ENCODE measurements around the gene KCNA1.

KCNA1 gene

GRCh38 chr12:4943938-4944284, 34.2 kb downstream of the KCNA1 start:
- H2BK120ac ChIP-seq (ENCODE audit: insufficient read depth, low read length, poor library complexity) = no peak overlapping the region
- H4K91ac ChIP-seq (ENCODE audit: low read depth, low read length) = no peak overlapping the region
- no peaks in the 10 kb centered on the region for H3K79me1 ChIP-seq (ENCODE audit: low read length)
- no peaks in the 10 kb centered on the region for H3K27me3 ChIP-seq (ENCODE audit: insufficient read depth, low read length)
- H3K36me3 ChIP-seq (ENCODE audit: control insufficient read depth in 1 of 2, insufficient read depth in 2 of 2, low read length in 2 of 2) = no peaks in the 10 kb centered on the region
- no peak overlapping the region for H3K23ac ChIP-seq (ENCODE audit: low read length)
- no peaks in the 10 kb centered on the region for H3K79me2 ChIP-seq (ENCODE audit: control insufficient read depth, insufficient read depth, low read length, poor library complexity)
- no CpG with 5 or more reads among the region's 4 CpGs for WGBS (ENCODE audit: extremely low coverage, insufficient coverage, insufficient read length)
- no peak for DNase-seq
- no peaks in the 10 kb centered on the region for H3K4me1 ChIP-seq (ENCODE audit: control insufficient read depth in 1 of 2, insufficient read depth in 2 of 2, low read length in 2 of 2)
- H3K4me2 ChIP-seq (ENCODE audit: low read length) = no peak overlapping the region
- no peak overlapping the region for H3K14ac ChIP-seq (ENCODE audit: low read length)
- H2BK5ac ChIP-seq (ENCODE audit: low read depth, low read length, poor library complexity) = no peak overlapping the region
- H3K9me3 ChIP-seq (ENCODE audit: insufficient read depth, low read depth, low read length) = peaks cover under 1% of the 10 kb centered on the region
- no peak overlapping the region for H3K18ac ChIP-seq (ENCODE audit: low read length)
- H4K8ac ChIP-seq (ENCODE audit: low read depth, low read length) = no peak overlapping the region
- no peak overlapping the region for H3K27ac ChIP-seq (ENCODE audit: low read depth, low read length)
- no peak overlapping the region for H4K12ac ChIP-seq (ENCODE audit: low read depth, low read length)
- H3K9ac ChIP-seq (ENCODE audit: low read length) = no peak overlapping the region
- H3K4ac ChIP-seq (ENCODE audit: low read depth, low read length) = no peak overlapping the region
- no peak overlapping the region for H3K4me3 ChIP-seq (ENCODE audit: low read depth, low read length)
- H2AK5ac ChIP-seq (ENCODE audit: low read length) = no peak overlapping the region
- no peak overlapping the region for H2BK12ac ChIP-seq (ENCODE audit: low read length)
- no peak overlapping the region for H2AFZ ChIP-seq (ENCODE audit: insufficient read depth, low read length, poor library complexity)

GRCh38 chr12:4947253-4947652, 37.5 kb downstream of the KCNA1 start:
- H3K18ac ChIP-seq (ENCODE audit: low read length) = no peak overlapping the region
- no peak overlapping the region for H4K12ac ChIP-seq (ENCODE audit: low read depth, low read length)
- H4K91ac ChIP-seq (ENCODE audit: low read depth, low read length) = no peak overlapping the region
- H3K9ac ChIP-seq (ENCODE audit: low read length) = no peak overlapping the region
- H2BK12ac ChIP-seq (ENCODE audit: low read length) = no peak overlapping the region
- H3K27ac ChIP-seq (ENCODE audit: low read depth, low read length) = no peak overlapping the region
- no peak overlapping the region for H3K23ac ChIP-seq (ENCODE audit: low read length)
- DNase-seq = no peak
- no peak overlapping the region for H3K14ac ChIP-seq (ENCODE audit: low read length)
- H3K36me3 ChIP-seq (ENCODE audit: control insufficient read depth in 1 of 2, insufficient read depth in 2 of 2, low read length in 2 of 2) = no peaks in the 10 kb centered on the region
- H3K4me1 ChIP-seq (ENCODE audit: control insufficient read depth in 1 of 2, insufficient read depth in 2 of 2, low read length in 2 of 2) = no peaks in the 10 kb centered on the region
- H3K9me3 ChIP-seq (ENCODE audit: insufficient read depth, low read depth, low read length) = no peaks in the 10 kb centered on the region
- no peak overlapping the region for H2AFZ ChIP-seq (ENCODE audit: insufficient read depth, low read length, poor library complexity)
- no peaks in the 10 kb centered on the region for H3K79me1 ChIP-seq (ENCODE audit: low read length)
- no peak overlapping the region for H2BK120ac ChIP-seq (ENCODE audit: insufficient read depth, low read length, poor library complexity)
- H3K27me3 ChIP-seq (ENCODE audit: insufficient read depth, low read length) = no peaks in the 10 kb centered on the region
- no peak overlapping the region for H2AK5ac ChIP-seq (ENCODE audit: low read length)
- no peak overlapping the region for H3K4ac ChIP-seq (ENCODE audit: low read depth, low read length)
- H3K4me3 ChIP-seq (ENCODE audit: low read depth, low read length) = no peak overlapping the region
- no peaks in the 10 kb centered on the region for H3K79me2 ChIP-seq (ENCODE audit: control insufficient read depth, insufficient read depth, low read length, poor library complexity)
- no peak overlapping the region for H3K4me2 ChIP-seq (ENCODE audit: low read length)
- H4K8ac ChIP-seq (ENCODE audit: low read depth, low read length) = no peak overlapping the region
- no peak overlapping the region for H2BK5ac ChIP-seq (ENCODE audit: low read depth, low read length, poor library complexity)
- WGBS (ENCODE audit: extremely low coverage, insufficient coverage, insufficient read length) = no CpG with 5 or more reads among the region's 12 CpGs

- Histone ChIP-seq H2AK5ac (ENCODE audit: low read length) (no peak overlapping the region), H3K36me3 (ENCODE audit: control insufficient read depth in 1 of 2, insufficient read depth in 2 of 2, low read length in 2 of 2) (no peaks in the 10 kb centered on the region), H2BK12ac (ENCODE audit: low read length) (no peak overlapping the region), H3K18ac (ENCODE audit: low read length) (no peak overlapping the region), H3K27me3 (ENCODE audit: insufficient read depth, low read length) (peaks cover 1% of the 10 kb centered on the region), H3K79me2 (ENCODE audit: control insufficient read depth, insufficient read depth, low read length, poor library complexity) (no peaks in the 10 kb centered on the region), H4K91ac (ENCODE audit: low read depth, low read length) (no peak overlapping the region), H3K27ac (ENCODE audit: low read depth, low read length) (no peak overlapping the region), H3K4ac (ENCODE audit: low read depth, low read length) (no peak overlapping the region), H2BK120ac (ENCODE audit: insufficient read depth, low read length, poor library complexity) (no peak overlapping the region), H3K4me1 (ENCODE audit: control insufficient read depth in 1 of 2, insufficient read depth in 2 of 2, low read length in 2 of 2) (no peaks in the 10 kb centered on the region), H3K4me3 (ENCODE audit: low read depth, low read length) (no peak overlapping the region), H3K23ac (ENCODE audit: low read length) (no peak overlapping the region), H4K12ac (ENCODE audit: low read depth, low read length) (no peak overlapping the region), H3K14ac (ENCODE audit: low read length) (no peak overlapping the region), H4K8ac (ENCODE audit: low read depth, low read length) (no peak overlapping the region), H3K9ac (ENCODE audit: low read length) (no peak overlapping the region), H3K9me3 (ENCODE audit: insufficient read depth, low read depth, low read length) (no peaks in the 10 kb centered on the region), H3K79me1 (ENCODE audit: low read length) (no peaks in the 10 kb centered on the region), H2AFZ (ENCODE audit: insufficient read depth, low read length, poor library complexity) (no peak overlapping the region), H2BK5ac (ENCODE audit: low read depth, low read length, poor library complexity) (no peak overlapping the region), H3K4me2 (ENCODE audit: low read length) (no peak overlapping the region)
- WGBS (ENCODE audit: extremely low coverage, insufficient coverage, insufficient read length) = no CpG with 5 or more reads among the region's 7 CpGs
- no peak for DNase-seq
These were observed 41.4 kb downstream of the KCNA1 start for GRCh38 chr12:4951083-4951482.

- H4K91ac ChIP-seq (ENCODE audit: low read depth, low read length) = no peak overlapping the region
- no peaks in the 10 kb centered on the region for H3K4me1 ChIP-seq (ENCODE audit: control insufficient read depth in 1 of 2, insufficient read depth in 2 of 2, low read length in 2 of 2)
- H2BK12ac ChIP-seq (ENCODE audit: low read length) = no peak overlapping the region
- H4K8ac ChIP-seq (ENCODE audit: low read depth, low read length) = no peak overlapping the region
- no peak overlapping the region for H3K14ac ChIP-seq (ENCODE audit: low read length)
- H2AFZ ChIP-seq (ENCODE audit: insufficient read depth, low read length, poor library complexity) = no peak overlapping the region
- H2AK5ac ChIP-seq (ENCODE audit: low read length) = no peak overlapping the region
- no peak for DNase-seq
- no peaks in the 10 kb centered on the region for H3K79me1 ChIP-seq (ENCODE audit: low read length)
- no peak overlapping the region for H4K12ac ChIP-seq (ENCODE audit: low read depth, low read length)
- no peak overlapping the region for H3K27ac ChIP-seq (ENCODE audit: low read depth, low read length)
- no peaks in the 10 kb centered on the region for H3K79me2 ChIP-seq (ENCODE audit: control insufficient read depth, insufficient read depth, low read length, poor library complexity)
- no peak overlapping the region for H3K9ac ChIP-seq (ENCODE audit: low read length)
- no peaks in the 10 kb centered on the region for H3K9me3 ChIP-seq (ENCODE audit: insufficient read depth, low read depth, low read length)
- no peak overlapping the region for H2BK5ac ChIP-seq (ENCODE audit: low read depth, low read length, poor library complexity)
- H3K27me3 ChIP-seq (ENCODE audit: insufficient read depth, low read length) = peaks cover 1% of the 10 kb centered on the region
- no peak overlapping the region for H3K18ac ChIP-seq (ENCODE audit: low read length)
- no peak overlapping the region for H3K4me3 ChIP-seq (ENCODE audit: low read depth, low read length)
- H3K23ac ChIP-seq (ENCODE audit: low read length) = no peak overlapping the region
- H3K4ac ChIP-seq (ENCODE audit: low read depth, low read length) = no peak overlapping the region
- H2BK120ac ChIP-seq (ENCODE audit: insufficient read depth, low read length, poor library complexity) = no peak overlapping the region
- WGBS (ENCODE audit: extremely low coverage, insufficient coverage, insufficient read length) = no CpG with 5 or more reads among the region's 3 CpGs
- no peak overlapping the region for H3K4me2 ChIP-seq (ENCODE audit: low read length)
- H3K36me3 ChIP-seq (ENCODE audit: control insufficient read depth in 1 of 2, insufficient read depth in 2 of 2, low read length in 2 of 2) = no peaks in the 10 kb centered on the region
These were observed 41.9 kb downstream of the KCNA1 start for GRCh38 chr12:4951601-4952000.
